Keratinocyte (primary cell): ENCODE data around the gene FMOD.

Experiments
- CTCF ChIP-seq, 3 experiments: IDR thresholded peaks in 1 of 3; conservative IDR thresholded peaks in 1 of 3; optimal IDR thresholded peaks in 1 of 3; 2 replicates in 2 of 3; 3 replicates in 1 of 3; pipeline versions ENCODE3 to v1.5.1; 2011; ENCODE audit warnings: low read length in 3 of 3, mild to moderate bottlenecking in 3 of 3, moderate library complexity in 2 of 3, control low read depth in 1 of 3, inconsistent platforms in 1 of 3; ENCODE audit not compliant: insufficient read depth in 2 of 3; ENCODE audit errors: extremely low read depth in 1 of 3
- EZH2 ChIP-seq: IDR thresholded peaks from one replicate; pipeline ENCODE4 v1.6.1; 2012; ENCODE audit warnings: inconsistent platforms, mild to moderate bottlenecking, low read length, moderate library complexity

GRCh38 chr1:203320591-203321272 lies 30.2 kb downstream of the FMOD start:
- TF ChIP-seq CTCF (optimal IDR thresholded peaks at IDR 0.05 in 1 of 3, IDR thresholded peaks at IDR 0.05 in 1 of 3, conservative IDR thresholded peaks at IDR 0.05 in 1 of 3; ENCODE audit: extremely low read depth in 1 of 3, insufficient read depth in 2 of 3, low read length in 3 of 3) (no peak), EZH2 (no peak)
